IMR-90 (cell line): ENCODE measurements around the gene NR5A2. TPM values are rescaled to one million over a fixed set of nuclear protein-coding genes. Genes with fewer than 3 reads are reported as not detected.

Experiments
- ATAC-seq: fragments of 200-7000 bp; cut with Tn5 transposase; 2 replicates; pipeline ENCODE4 v1.9.1; 2020; ENCODE audit warnings: low read depth, mild to moderate bottlenecking, moderate library complexity
- BruUV-seq: library from RNA; stranded (reverse); fragments of 400-500 nt; replicated peaks from 2 replicates; lab custom pipeline; 2021; lab: Mats Ljungman, UMichigan
- CTCF ChIA-PET: fragments of 300-600 bp; formaldehyde crosslinking; extraction: SDS; loops from one replicate; lab custom pipeline; 2021; ENCODE audit warnings: antibody characterized with exemption; lab: Yijun Ruan, JAX
- POLR2A ChIA-PET: fragments of 300-600 bp; sonication (Branson Sonifier 250); formaldehyde crosslinking; loops from one replicate; lab custom pipeline; 2022; ENCODE audit warnings: antibody characterized with exemption; ENCODE audit not compliant: unreplicated experiment; lab: Charles Lee
- DNase-seq: peaks from one replicate; pipeline ENCODE4 v3.0.0; 2013
- H2AFZ ChIP-seq: replicated peaks from 2 replicates; pipeline ENCODE3; 2013; ENCODE audit warnings: low read length, mild to moderate bottlenecking; ENCODE audit not compliant: poor library complexity
- H2AK5ac ChIP-seq: 2 replicates; pipeline ENCODE4 v1.6.1; 2013; ENCODE audit warnings: low read depth, low read length, inconsistent platforms
- H2AK9ac ChIP-seq: replicated peaks from 2 replicates; pipeline ENCODE3; 2013; ENCODE audit warnings: mild to moderate bottlenecking, low read depth, low read length, moderate library complexity; ENCODE audit not compliant: poor library complexity
- H2BK120ac ChIP-seq: 2 replicates; pipeline ENCODE4 v1.6.1; 2013; ENCODE audit warnings: low read depth, low read length, inconsistent platforms
- H2BK15ac ChIP-seq: 3 replicates; pipeline ENCODE4 v1.6.1; 2013; ENCODE audit warnings: low read depth, low read length, inconsistent platforms
- H2BK20ac ChIP-seq: 2 replicates; pipeline ENCODE4 v1.6.1; 2013; ENCODE audit warnings: low read depth, mild to moderate bottlenecking, inconsistent platforms, low read length, moderate library complexity
- H2BK5ac ChIP-seq: 2 replicates; pipeline ENCODE4 v1.6.1; 2013; ENCODE audit warnings: mild to moderate bottlenecking, low read depth, low read length, inconsistent platforms; ENCODE audit not compliant: poor library complexity, severe bottlenecking
- H3K14ac ChIP-seq: replicated peaks from 2 replicates; pipeline ENCODE4 v1.6.1; 2013; ENCODE audit warnings: low read depth, low read length, inconsistent platforms
- H3K18ac ChIP-seq: 2 replicates; pipeline ENCODE4 v1.6.1; 2013; ENCODE audit warnings: low read depth, low read length, control low read depth
- H3K23ac ChIP-seq: 2 replicates; pipeline ENCODE4 v1.6.1; 2013; ENCODE audit warnings: low read depth, low read length, inconsistent platforms
- H3K27ac ChIP-seq: 2 replicates; pipeline ENCODE4 v1.5.1; 2013; ENCODE audit warnings: mild to moderate bottlenecking, control low read depth, low read length; ENCODE audit not compliant: insufficient read depth
- H3K27me3 ChIP-seq: 2 replicates; pipeline ENCODE4 v1.6.1; 2013; ENCODE audit warnings: low read length; ENCODE audit not compliant: control insufficient read depth, insufficient read depth
- H3K36me3 ChIP-seq: 2 replicates; pipeline ENCODE4 v1.6.1; 2013; ENCODE audit warnings: low read length, mixed read lengths; ENCODE audit not compliant: control insufficient read depth, insufficient read depth
- H3K4ac ChIP-seq: 2 replicates; pipeline ENCODE4 v1.6.1; 2013; ENCODE audit warnings: low read depth, low read length, inconsistent platforms
- H3K4me1 ChIP-seq: 2 replicates; pipeline ENCODE4 v1.6.1; 2013; ENCODE audit warnings: low read length, mixed read lengths; ENCODE audit not compliant: control insufficient read depth, insufficient read depth
- H3K4me2 ChIP-seq: 2 replicates; pipeline ENCODE4 v1.6.1; 2013; ENCODE audit warnings: low read depth, mild to moderate bottlenecking, control low read depth, low read length, moderate library complexity
- H3K4me3 ChIP-seq: 2 replicates; pipeline ENCODE4 v1.5.1; 2013; ENCODE audit warnings: low read depth, mild to moderate bottlenecking, control low read depth, low read length, moderate library complexity; ENCODE audit not compliant: insufficient read depth
- H3K56ac ChIP-seq: 2 replicates; pipeline ENCODE4 v1.6.1; 2013; ENCODE audit warnings: low read length, inconsistent platforms; ENCODE audit not compliant: insufficient read depth; ENCODE audit errors: extremely low read depth
- H3K79me1 ChIP-seq, 2 experiments: 2 replicates each; pipeline ENCODE4 v1.6.1; 2013; ENCODE audit warnings: low read length in 2 of 2, inconsistent platforms in 1 of 2, low read depth in 1 of 2
- H3K9ac ChIP-seq: 2 replicates; pipeline ENCODE4 v1.6.1; 2013; ENCODE audit warnings: low read depth, low read length, control low read depth
- H3K9me1 ChIP-seq: 2 replicates; pipeline ENCODE4 v1.6.1; 2013; ENCODE audit warnings: low read length, inconsistent platforms; ENCODE audit not compliant: insufficient read depth
- H3K9me3 ChIP-seq: 2 replicates; pipeline ENCODE4 v1.6.1; 2013; ENCODE audit warnings: low read length; ENCODE audit not compliant: control insufficient read depth, insufficient read depth
- H4K20me1 ChIP-seq: 2 replicates; pipeline ENCODE4 v1.6.1; 2013; ENCODE audit warnings: low read length, inconsistent platforms; ENCODE audit not compliant: insufficient read depth
- H4K5ac ChIP-seq: 2 replicates; pipeline ENCODE4 v1.6.1; 2013; ENCODE audit warnings: mild to moderate bottlenecking, low read depth, low read length, control low read depth
- H4K8ac ChIP-seq, 2 experiments: 2 replicates each; pipeline ENCODE4 v1.6.1; 2013; ENCODE audit warnings: low read depth in 2 of 2, low read length in 2 of 2, control low read depth in 1 of 2, inconsistent platforms in 1 of 2
- H4K91ac ChIP-seq: 2 replicates; pipeline ENCODE4 v1.6.1; 2013; ENCODE audit warnings: low read depth, low read length, inconsistent platforms; ENCODE audit not compliant: insufficient read depth
- CEBPB ChIP-seq: IDR thresholded peaks from 2 replicates; pipeline ENCODE4 v1.6.1; 2012; ENCODE audit warnings: low read depth, low read length, improper control_type of control experiment
- CHD1 ChIP-seq: IDR thresholded peaks from 2 replicates; pipeline ENCODE4 v1.6.1; 2012; ENCODE audit warnings: low read depth, low read length, improper control_type of control experiment
- MAFK ChIP-seq: IDR thresholded peaks from 2 replicates; pipeline ENCODE4 v1.6.1; 2012; ENCODE audit warnings: low read depth, low read length, improper control_type of control experiment
- MAZ ChIP-seq: IDR thresholded peaks from 2 replicates; pipeline ENCODE4 v1.6.1; 2012; ENCODE audit warnings: low read depth, mild to moderate bottlenecking, low read length, improper control_type of control experiment, moderate library complexity, borderline replicate concordance
- POLR2A ChIP-seq: IDR thresholded peaks from 2 replicates; pipeline ENCODE4 v1.6.1; 2012; ENCODE audit warnings: mild to moderate bottlenecking, low read depth, low read length
- RCOR1 ChIP-seq: IDR thresholded peaks from 2 replicates; pipeline ENCODE4 v1.6.1; 2012; ENCODE audit warnings: mild to moderate bottlenecking, low read length, improper control_type of control experiment; ENCODE audit not compliant: insufficient replicate concordance
- SMC3 ChIP-seq: fragments of 150-350 bp; IDR thresholded peaks from 2 replicates; pipeline ENCODE4 v1.6.1; 2016; ENCODE audit warnings: low read depth, mild to moderate bottlenecking, antibody characterized with exemption, low read length, moderate library complexity
- whole genome bisulfite sequencing, 2 experiments: methylation state at CpG; one replicate each; pipeline versions ENCODE4 v1.1.5 to v1.1.7; 2013; ENCODE audit warnings: missing lambda C conversion rate in 2 of 2; ENCODE audit not compliant: insufficient read length in 1 of 2; ENCODE audit errors: extremely low coverage in 2 of 2; 5-methylcytosine and 5-hydroxymethylcytosine counted together
- dilution Hi-C: fragments of 300-500 bp; cut with HindIII; formaldehyde crosslinking; loops from one replicate; pipeline ENCODE4 v1.14.3; 2018; ENCODE audit warnings: low sequenced_read_pairs; ENCODE audit not compliant: unreplicated experiment
- in situ Hi-C: fragments of 300-500 bp; cut with MboI; formaldehyde crosslinking; loops from 3 replicates; pipeline ENCODE4 v1.14.3; 2019; ENCODE audit warnings: low sequenced_read_pairs, inconsistent platforms, mixed read lengths
- intact Hi-C: fragments of 100-400 bp; cut with micrococcal nuclease; formaldehyde crosslinking; loops from 2 replicates; pipeline ENCODE4 v1.10.0; 2022
- polyA plus RNA-seq, 3 experiments: library from polyadenylated mRNA; depleted of rRNA; stranded (reverse); fragments of >200 nt; gene quantifications; 2 replicates each; pipeline ENCODE4 v1.2.3, GENCODE V29; 2012; ENCODE audit warnings: low replicate concordance in 1 of 3
- total RNA-seq: library from RNA; depleted of rRNA; stranded (reverse); fragments of >200 nt; gene quantifications from 2 replicates; pipeline ENCODE4 v1.2.3, GENCODE V29; 2012
- TF ChIP-seq, protein P1 (sequence below): fragments of 150-350 bp; IDR thresholded peaks from 2 replicates; pipeline ENCODE4 v1.6.1; 2017; ENCODE audit warnings: mild to moderate bottlenecking, antibody characterized with exemption, low read length, low read depth
- TF ChIP-seq, protein P2 (sequence below): fragments of 150-350 bp; IDR thresholded peaks from 2 replicates; pipeline ENCODE4 v1.6.1; 2016; ENCODE audit warnings: low read depth, mild to moderate bottlenecking, low read length, moderate library complexity, borderline replicate concordance
- TF ChIP-seq, protein P3 (sequence below): conservative IDR thresholded peaks from 2 replicates; pipeline ENCODE4 v1.5.1; 2012; ENCODE audit warnings: mild to moderate bottlenecking, low read depth, low read length, improper control_type of control experiment

Gene NR5A2
- total and polyA plus RNA-seq, 2 of the 4 experiments (the other 2 are of a cell fraction), result 0.03 to 0.18 TPM

DNA sequence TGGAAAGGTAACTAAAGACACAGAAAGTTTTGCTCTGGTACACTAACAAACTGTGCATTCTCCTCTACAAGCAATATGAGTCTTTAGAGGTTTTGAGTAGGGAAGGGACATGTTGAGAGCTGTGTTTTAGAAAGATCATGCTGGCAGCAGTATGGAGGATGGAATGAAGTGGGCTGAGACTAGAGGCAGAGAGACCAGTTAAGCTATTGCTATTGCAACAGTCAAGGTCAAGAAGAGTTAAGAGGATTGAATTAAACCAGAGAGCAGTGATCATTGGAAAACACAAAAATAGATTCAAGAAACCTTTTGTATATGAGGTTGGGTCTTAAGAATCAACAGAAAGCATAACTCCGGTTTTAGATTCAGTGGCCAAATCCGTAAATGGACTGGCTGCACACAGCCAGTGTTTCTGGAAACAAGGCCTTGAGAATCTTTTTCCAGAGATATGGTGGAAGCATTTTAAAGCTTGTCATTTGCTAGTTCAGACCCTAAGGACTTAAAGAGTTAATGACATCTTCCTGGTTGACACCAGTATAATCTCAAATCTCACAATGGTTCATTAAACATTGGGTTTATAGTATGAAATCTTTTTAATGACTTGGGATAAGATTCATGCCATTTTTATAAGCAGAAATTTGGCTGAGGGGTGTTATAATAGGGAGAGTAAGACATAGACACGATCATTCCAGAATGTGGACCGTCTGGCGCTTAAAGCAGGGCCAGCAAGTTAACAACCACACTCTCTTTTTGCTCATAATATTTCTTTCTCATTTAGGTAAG, 177.9 kb downstream of the NR5A2 start:
- Histone ChIP-seq H3K27me3 (no peaks in the 10 kb centered on the region), H4K5ac (no peak overlapping the region), H2BK15ac (no peak overlapping the region; the same call in 1 of the 3 replicates), H2AK9ac (no peak overlapping the region), H2AK5ac (no peak overlapping the region), H3K56ac (no peak overlapping the region), H3K14ac (no peak overlapping the region; the same call in 1 of the 2 replicates), H3K23ac (no peak overlapping the region), H3K9me3 (peaks cover 2% of the 10 kb centered on the region; the same call in 1 of the 2 replicates), H4K91ac (peak overlapping the region; percentile 50; the same call in 1 of the 2 replicates), H2AFZ (no peak overlapping the region), H4K8ac (peak overlapping the region; percentile 14 to 61; a peak in 2 of 4 replicates), H3K27ac (no peak overlapping the region), H2BK20ac (peak overlapping the region; percentile 16; the same call in 1 of the 2 replicates), H3K9me1 (no peaks in the 10 kb centered on the region; the same call in 1 of the 2 replicates), H3K79me1 (no peaks in the 10 kb centered on the region), H3K36me3 (no peaks in the 10 kb centered on the region), H3K9ac (no peak overlapping the region), H3K18ac (peak overlapping the region; percentile 6; the same call in 1 of the 2 replicates), H3K4ac (no peak overlapping the region), H2BK120ac (peak overlapping the region; percentile 88; the same call in 1 of the 2 replicates), H3K4me3 (no peak overlapping the region), H4K20me1 (no peaks in the 10 kb centered on the region), H3K4me1 (peaks cover 1% of the 10 kb centered on the region; the same call in 1 of the 2 replicates), H2BK5ac (peak overlapping the region; percentile 52), H3K4me2 (no peak overlapping the region)
- POLR2A ChIA-PET, result no interaction called here
- ATAC-seq, result no peak
- peak; percentile 26 for DNase-seq
- BruUV-seq, result no TSS peak
- CTCF ChIA-PET, result no interaction called here
- TF ChIP-seq, protein P1, sequence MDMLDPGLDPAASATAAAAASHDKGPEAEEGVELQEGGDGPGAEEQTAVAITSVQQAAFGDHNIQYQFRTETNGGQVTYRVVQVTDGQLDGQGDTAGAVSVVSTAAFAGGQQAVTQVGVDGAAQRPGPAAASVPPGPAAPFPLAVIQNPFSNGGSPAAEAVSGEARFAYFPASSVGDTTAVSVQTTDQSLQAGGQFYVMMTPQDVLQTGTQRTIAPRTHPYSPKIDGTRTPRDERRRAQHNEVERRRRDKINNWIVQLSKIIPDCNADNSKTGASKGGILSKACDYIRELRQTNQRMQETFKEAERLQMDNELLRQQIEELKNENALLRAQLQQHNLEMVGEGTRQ, result no peak
- TF ChIP-seq MAFK, result no peak
- TF ChIP-seq MAZ, result no peak
- TF ChIP-seq CHD1, result no peak
- no peak for TF ChIP-seq POLR2A
- TF ChIP-seq, protein P2, sequence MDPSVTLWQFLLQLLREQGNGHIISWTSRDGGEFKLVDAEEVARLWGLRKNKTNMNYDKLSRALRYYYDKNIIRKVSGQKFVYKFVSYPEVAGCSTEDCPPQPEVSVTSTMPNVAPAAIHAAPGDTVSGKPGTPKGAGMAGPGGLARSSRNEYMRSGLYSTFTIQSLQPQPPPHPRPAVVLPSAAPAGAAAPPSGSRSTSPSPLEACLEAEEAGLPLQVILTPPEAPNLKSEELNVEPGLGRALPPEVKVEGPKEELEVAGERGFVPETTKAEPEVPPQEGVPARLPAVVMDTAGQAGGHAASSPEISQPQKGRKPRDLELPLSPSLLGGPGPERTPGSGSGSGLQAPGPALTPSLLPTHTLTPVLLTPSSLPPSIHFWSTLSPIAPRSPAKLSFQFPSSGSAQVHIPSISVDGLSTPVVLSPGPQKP, result no peak
- no peak for TF ChIP-seq SMC3
- TF ChIP-seq, protein P3, sequence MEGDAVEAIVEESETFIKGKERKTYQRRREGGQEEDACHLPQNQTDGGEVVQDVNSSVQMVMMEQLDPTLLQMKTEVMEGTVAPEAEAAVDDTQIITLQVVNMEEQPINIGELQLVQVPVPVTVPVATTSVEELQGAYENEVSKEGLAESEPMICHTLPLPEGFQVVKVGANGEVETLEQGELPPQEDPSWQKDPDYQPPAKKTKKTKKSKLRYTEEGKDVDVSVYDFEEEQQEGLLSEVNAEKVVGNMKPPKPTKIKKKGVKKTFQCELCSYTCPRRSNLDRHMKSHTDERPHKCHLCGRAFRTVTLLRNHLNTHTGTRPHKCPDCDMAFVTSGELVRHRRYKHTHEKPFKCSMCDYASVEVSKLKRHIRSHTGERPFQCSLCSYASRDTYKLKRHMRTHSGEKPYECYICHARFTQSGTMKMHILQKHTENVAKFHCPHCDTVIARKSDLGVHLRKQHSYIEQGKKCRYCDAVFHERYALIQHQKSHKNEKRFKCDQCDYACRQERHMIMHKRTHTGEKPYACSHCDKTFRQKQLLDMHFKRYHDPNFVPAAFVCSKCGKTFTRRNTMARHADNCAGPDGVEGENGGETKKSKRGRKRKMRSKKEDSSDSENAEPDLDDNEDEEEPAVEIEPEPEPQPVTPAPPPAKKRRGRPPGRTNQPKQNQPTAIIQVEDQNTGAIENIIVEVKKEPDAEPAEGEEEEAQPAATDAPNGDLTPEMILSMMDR, result no peak
- no peak for TF ChIP-seq CEBPB
- TF ChIP-seq RCOR1, result no peak
- intact Hi-C loops (no loop called here), in situ Hi-C loops (no loop called here), dilution Hi-C loops (no loop called here)
- no CpG with 5 or more reads among the region's 5 CpGs for WGBS, 2 experiments
